GM12878 (cell line): ENCODE data around the gene SPAG16. TPM values are rescaled to one million over a fixed set of nuclear protein-coding genes. Genes with fewer than 3 reads are reported as not detected.

Source experiments
- ATF7 ChIP-seq: fragments of 450-650 bp; IDR thresholded peaks from 2 replicates; pipeline ENCODE4 v1.6.1; 2016; ENCODE audit warnings: low read depth, mild to moderate bottlenecking
- CEBPB ChIP-seq, 2 experiments: fragments of 150-350 bp in 1 of 2; IDR thresholded peaks; 2 replicates each; pipeline ENCODE4 v1.6.1; 2012 to 2014; ENCODE audit warnings: low read depth in 2 of 2, low read length in 2 of 2, borderline replicate concordance in 1 of 2, inconsistent platforms in 1 of 2
- CEBPZ ChIP-seq: fragments of 150-350 bp; IDR thresholded peaks from 2 replicates; pipeline ENCODE4 v1.6.1; 2016; ENCODE audit warnings: low read depth, low read length
- CREB1 ChIP-seq: IDR thresholded peaks from 2 replicates; pipeline ENCODE4 v1.6.1; 2012; ENCODE audit warnings: low read depth, mild to moderate bottlenecking, inconsistent platforms
- HCFC1 ChIP-seq: fragments of 150-350 bp; IDR thresholded peaks from 2 replicates; pipeline ENCODE4 v1.6.1; 2014; ENCODE audit warnings: low read length
- HDGF ChIP-seq: fragments of 450-650 bp; IDR thresholded peaks from 2 replicates; pipeline ENCODE4 v1.6.1; 2016; ENCODE audit warnings: antibody characterized with exemption
- KDM1A ChIP-seq: fragments of 200-600 bp; sonication (generic); IDR thresholded peaks from 2 replicates; pipeline ENCODE4 v1.6.1; 2016; ENCODE audit warnings: borderline replicate concordance
- NR2C1 ChIP-seq: fragments of 450-650 bp; IDR thresholded peaks from 2 replicates; pipeline ENCODE4 v1.6.1; 2017; ENCODE audit warnings: antibody characterized with exemption, mild to moderate bottlenecking, moderate library complexity
- PBX3 ChIP-seq: IDR thresholded peaks from 2 replicates; pipeline ENCODE4 v1.6.1; 2011; ENCODE audit warnings: mild to moderate bottlenecking, low read depth, low read length, moderate library complexity; ENCODE audit not compliant: insufficient replicate concordance
- TBL1XR1 ChIP-seq: IDR thresholded peaks from 2 replicates; pipeline ENCODE4 v1.6.1; 2012; ENCODE audit warnings: low read depth, low read length, improper control_type of control experiment
- YBX1 ChIP-seq: fragments of 450-650 bp; IDR thresholded peaks from 2 replicates; pipeline ENCODE4 v1.6.1; 2016; ENCODE audit warnings: antibody characterized with exemption
- ZNF384 ChIP-seq: IDR thresholded peaks from 2 replicates; pipeline ENCODE4 v1.6.1; 2012; ENCODE audit warnings: low read depth, mild to moderate bottlenecking, low read length, improper control_type of control experiment, borderline replicate concordance
- ZNF622 ChIP-seq: fragments of 450-650 bp; IDR thresholded peaks from 2 replicates; pipeline ENCODE4 v1.6.1; 2017; ENCODE audit warnings: mild to moderate bottlenecking, inconsistent platforms
- polyA plus RNA-seq, 11 experiments: library from polyadenylated mRNA; depleted of rRNA in 4 of 11; unstranded in 6 of 11; stranded (reverse) in 5 of 11; fragments of >200 nt; fragmentation: Nextera tagmentation in 4 of 11; fragmentation: Illumina TruSeq in 1 of 11; extraction: Ambion mirVana in 4 of 11; extraction: Trizol in 1 of 11; gene quantifications; 1 replicate in 1 of 11; 2 replicates in 10 of 11; pipeline versions ENCODE4 v1.2.1 to v1.2.3, GENCODE V29; 2011 to 2016; ENCODE audit warnings: inconsistent platforms in 2 of 11, missing spikeins in 2 of 11, low read depth in 1 of 11
- total RNA-seq, 4 experiments: library from RNA; depleted of rRNA in 3 of 4; stranded (reverse); fragments of >200 nt in 3 of 4; fragmentation: Illumina TruSeq in 1 of 4; extraction: Trizol in 1 of 4; gene quantifications; 2 replicates each; pipeline versions ENCODE4 v1.2.1 to v1.2.3, GENCODE V29; 2013 to 2021

Gene SPAG16
- total and polyA plus RNA-seq, 10 of the 15 experiments (the other 5 are each of a cell fraction or from before 2014, with no cell fraction given) = 6.0 to 25.0 (median 15.2) TPM

GRCh38 chr2:214393796-214394195, 1109.5 kb downstream of the SPAG16 start (continued):
- TF ChIP-seq CEBPZ = no peak
- TF ChIP-seq CREB1 = no peak
- no peak for TF ChIP-seq HDGF
- no peak for TF ChIP-seq YBX1
- TF ChIP-seq ZNF622 = no peak
- TF ChIP-seq CEBPB (IDR thresholded peaks at IDR 0.05; ENCODE audit: borderline replicate concordance in 1 of 2, low read depth in 2 of 2, low read length in 2 of 2) = no peak
- TF ChIP-seq NR2C1 = no peak
- no peak for TF ChIP-seq HCFC1
- no peak for TF ChIP-seq ATF7
- no peak for TF ChIP-seq TBL1XR1
- TF ChIP-seq KDM1A = no peak
- TF ChIP-seq PBX3 = no peak
- no peak for TF ChIP-seq ZNF384
- TF ChIP-seq, all 136 proteins: peak for 0
